Urinary bladder (tissue), 4 donors: Measurements from ENCODE around the gene ADAMTS17. TPM values are rescaled to one million over a fixed set of nuclear protein-coding genes. Genes with fewer than 3 reads are reported as not detected.

Experiments used
- DNase-seq: peaks from one replicate; pipeline ENCODE4 v3.0.0-alpha.2; 2015; ENCODE audit errors: extremely low spot score
- H3K27ac ChIP-seq: one replicate; pipeline ENCODE4 v1.5.1; 2013; ENCODE audit warnings: low read depth, mild to moderate bottlenecking, moderate library complexity
- H3K36me3 ChIP-seq: one replicate; pipeline ENCODE4 v1.6.1; 2013; ENCODE audit warnings: mild to moderate bottlenecking, moderate library complexity; ENCODE audit not compliant: insufficient read depth
- H3K4me1 ChIP-seq: one replicate; pipeline ENCODE4 v1.6.1; 2013; ENCODE audit warnings: mild to moderate bottlenecking, moderate library complexity; ENCODE audit not compliant: insufficient read depth
- H3K4me3 ChIP-seq: one replicate; pipeline ENCODE4 v1.5.1; 2013; ENCODE audit warnings: low read depth, low read length
- WGBS: extraction: QIAGEN DNeasy Blood & Tissue Kit; methylation state at CpG from one replicate; pipeline ENCODE4 v1.1.7; 2013; 5-methylcytosine and 5-hydroxymethylcytosine counted together
- polyA plus RNA-seq: library from polyadenylated mRNA; stranded (reverse); fragments of 200-250 nt; gene quantifications from one replicate; pipeline ENCODE4 v1.2.3, GENCODE V29; 2013
- total RNA-seq: library from RNA; depleted of rRNA; stranded (reverse); fragments of >200 nt; gene quantifications from one replicate; pipeline ENCODE4 v1.2.3, GENCODE V29; 2014
- donor health status: healthy with polysubstance abuse.
- donor health status: healthy.

The ADAMTS17 gene
- total and polyA plus RNA-seq, 2 donors: 2.8 to 10.7 TPM

DNA sequence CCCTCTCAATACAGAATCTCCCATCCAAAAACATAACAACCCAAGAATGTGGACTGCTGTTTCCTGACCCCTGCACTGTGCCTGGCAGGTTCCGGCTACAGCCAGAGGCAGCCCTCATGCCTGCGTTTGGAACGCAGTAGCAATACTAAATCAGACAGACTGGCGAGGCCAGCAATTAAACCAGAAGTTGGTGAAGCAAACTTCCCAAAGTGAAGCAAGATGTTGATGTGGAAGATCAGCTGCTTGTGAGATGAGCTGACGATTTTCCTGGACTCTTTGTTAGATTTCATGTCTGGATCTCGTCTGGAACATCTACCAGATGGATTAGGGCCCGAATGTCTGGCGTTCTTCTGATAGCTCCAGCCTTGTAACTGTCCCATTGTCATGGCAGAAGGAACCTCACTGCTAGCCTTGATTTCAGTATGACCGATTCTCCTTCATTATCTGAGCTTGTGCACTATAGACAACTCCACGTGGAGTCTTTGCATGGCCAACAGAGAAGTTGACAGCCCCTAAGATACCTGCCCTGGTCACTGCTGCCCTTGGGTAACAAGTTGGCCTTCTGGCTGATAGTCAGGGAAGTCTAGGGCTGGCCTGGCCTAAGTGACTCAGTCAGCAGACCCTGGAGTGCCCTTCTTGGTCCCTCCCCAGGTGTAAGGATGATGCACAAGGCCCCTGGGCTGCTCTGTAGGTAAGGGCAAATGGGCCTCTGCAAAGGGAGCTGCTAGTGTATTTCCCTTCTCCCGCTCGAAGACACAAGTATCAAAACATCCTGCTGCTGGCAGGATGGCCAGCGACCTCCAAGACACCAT is 126.5 kb downstream of the ADAMTS17 start:
- no peak for DNase-seq
- no peaks in the 10 kb centered on the region for H3K4me1 ChIP-seq
- no peak overlapping the region for H3K27ac ChIP-seq
- no peaks in the 10 kb centered on the region for H3K36me3 ChIP-seq
- WGBS: 73% methylated on average over 13 of the region's 13 CpGs
- no peak overlapping the region for H3K4me3 ChIP-seq

DNA sequence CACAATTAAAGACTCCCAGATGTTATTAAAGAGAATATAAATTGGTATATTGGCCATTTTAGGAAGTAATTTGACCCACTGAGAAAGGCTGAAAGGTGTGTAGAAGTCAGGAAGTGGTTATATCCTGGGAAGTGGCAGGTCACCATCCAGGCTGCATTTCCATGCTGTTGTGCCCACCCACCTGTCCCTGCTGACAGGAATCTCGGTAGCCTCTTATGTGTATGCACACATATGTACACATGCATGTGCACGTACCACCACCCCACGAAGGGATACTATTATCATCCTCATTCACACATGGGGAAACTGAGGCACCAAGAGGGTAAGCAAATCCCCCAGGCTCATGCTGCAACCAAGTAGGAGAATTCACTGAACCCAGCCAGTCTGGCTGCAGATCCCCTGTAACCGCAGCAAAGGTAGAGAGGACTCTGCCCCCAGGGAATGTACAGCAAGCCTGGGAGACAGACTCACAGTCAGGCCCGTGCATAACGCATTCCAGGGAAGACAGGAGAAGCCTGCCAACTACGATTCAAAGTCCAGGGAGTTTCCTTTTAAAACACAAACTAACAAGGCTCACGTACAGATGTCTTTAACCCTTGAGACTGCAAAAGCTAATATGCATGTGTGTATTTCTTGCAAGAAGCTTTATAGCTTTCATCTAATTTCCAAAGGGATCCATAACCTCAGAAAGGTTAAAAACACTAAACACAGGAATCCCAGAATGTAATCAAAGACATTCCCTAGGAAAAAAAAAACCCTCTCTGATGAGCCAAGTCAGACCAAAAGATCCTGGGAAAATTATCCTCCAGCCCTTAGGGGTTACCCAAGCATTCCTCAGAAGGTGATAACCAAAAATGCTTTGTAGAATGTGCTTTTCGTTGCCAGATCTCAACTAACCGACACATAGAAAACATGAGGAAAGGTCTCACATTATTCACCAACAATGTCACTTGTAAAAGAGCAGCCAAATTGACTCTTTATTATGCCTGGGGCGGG is 129.6 kb downstream of the ADAMTS17 start:
- Histone ChIP-seq H3K36me3 (no peaks in the 10 kb centered on the region), H3K27ac (no peak overlapping the region), H3K4me1 (no peaks in the 10 kb centered on the region), H3K4me3 (no peak overlapping the region)
- WGBS: 39% methylated on average over 11 of the region's 11 CpGs
- no peak for DNase-seq

DNA sequence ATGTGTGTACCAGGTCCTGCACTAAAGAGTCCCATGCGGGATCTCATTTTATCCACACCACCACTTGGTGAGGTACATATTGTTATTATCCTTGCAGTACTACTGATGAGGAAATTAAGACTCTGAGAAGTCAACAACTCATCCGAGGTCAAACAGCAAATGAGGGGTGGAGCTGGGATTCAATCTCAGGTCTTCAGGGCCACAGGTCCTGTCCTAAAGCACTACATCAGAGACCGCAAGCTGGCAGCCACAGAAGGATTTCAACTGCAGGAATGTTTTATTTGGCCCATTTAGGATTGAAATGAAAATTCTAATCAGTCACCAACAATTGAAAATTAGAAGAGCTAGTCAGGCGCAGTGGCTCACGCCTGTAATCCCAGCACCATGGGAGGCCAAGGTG is 131.4 kb downstream of the ADAMTS17 start:
- no peaks in the 10 kb centered on the region for H3K36me3 ChIP-seq
- H3K27ac ChIP-seq: no peak overlapping the region
- no peak for DNase-seq
- 93% methylated on average over 5 of the region's 5 CpGs for WGBS
- no peak overlapping the region for H3K4me3 ChIP-seq
- H3K4me1 ChIP-seq: no peaks in the 10 kb centered on the region

DNA sequence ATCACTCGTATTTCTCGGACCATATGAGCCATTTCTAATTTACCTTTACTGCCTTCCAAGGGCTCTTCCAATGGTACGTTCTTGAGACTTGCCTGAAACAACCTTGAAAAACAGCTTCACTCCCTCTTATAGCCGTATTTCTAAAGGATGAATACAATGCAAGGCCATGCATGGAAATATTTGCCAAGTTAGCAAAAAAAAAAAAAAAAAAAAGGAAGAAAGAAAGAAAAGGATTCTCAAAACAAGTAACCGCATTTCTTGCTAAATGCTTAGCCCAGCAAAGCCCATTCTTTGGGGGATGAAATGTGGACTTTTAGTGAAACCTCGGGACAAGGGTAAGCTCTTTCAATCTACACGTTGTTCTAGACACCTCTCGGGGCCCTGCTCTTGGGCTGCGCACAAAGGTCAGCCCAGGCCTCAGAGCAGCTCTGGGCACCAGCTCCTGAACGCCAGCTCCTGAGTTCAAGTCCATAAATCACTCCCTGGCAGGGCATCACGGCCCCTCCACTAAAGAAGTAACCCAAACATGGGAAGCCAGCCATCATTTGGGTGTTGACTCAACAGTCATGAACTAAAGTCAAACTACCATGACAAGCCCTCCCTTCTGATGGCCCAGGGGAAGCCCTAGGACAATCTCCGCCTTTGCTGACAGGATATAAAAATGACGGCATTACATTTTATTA is 132.7 kb downstream of the ADAMTS17 start:
- DNase-seq: no peak
- 81% methylated on average over 13 of the region's 13 CpGs for WGBS
- Histone ChIP-seq H3K4me3 (no peak overlapping the region), H3K27ac (no peak overlapping the region), H3K36me3 (no peaks in the 10 kb centered on the region), H3K4me1 (no peaks in the 10 kb centered on the region)

DNA sequence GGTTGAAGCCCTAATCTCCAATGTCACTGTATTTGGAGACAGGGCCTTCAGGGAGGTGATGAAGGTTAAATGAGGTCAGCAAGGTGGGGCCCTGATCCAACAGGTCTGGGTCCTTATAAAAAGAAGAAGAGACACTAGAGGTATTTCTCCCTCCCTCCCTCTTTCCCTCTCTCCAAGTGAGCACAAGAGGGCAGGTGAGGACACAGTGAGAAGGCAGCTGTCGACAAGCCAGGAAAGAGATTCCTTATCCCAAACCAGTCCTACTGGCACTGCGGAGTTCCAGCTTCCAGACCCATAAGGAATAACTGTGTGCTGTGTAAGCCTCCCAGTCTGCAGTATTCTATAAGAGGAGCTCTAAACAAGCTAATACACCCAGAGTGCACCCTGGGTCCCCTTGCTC is 134.7 kb downstream of the ADAMTS17 start:
- Histone ChIP-seq H3K27ac (no peak overlapping the region), H3K4me1 (no peaks in the 10 kb centered on the region), H3K4me3 (no peak overlapping the region), H3K36me3 (no peaks in the 10 kb centered on the region)
- 37% methylated on average over 2 of the region's 2 CpGs for WGBS
- DNase-seq: no peak

DNA sequence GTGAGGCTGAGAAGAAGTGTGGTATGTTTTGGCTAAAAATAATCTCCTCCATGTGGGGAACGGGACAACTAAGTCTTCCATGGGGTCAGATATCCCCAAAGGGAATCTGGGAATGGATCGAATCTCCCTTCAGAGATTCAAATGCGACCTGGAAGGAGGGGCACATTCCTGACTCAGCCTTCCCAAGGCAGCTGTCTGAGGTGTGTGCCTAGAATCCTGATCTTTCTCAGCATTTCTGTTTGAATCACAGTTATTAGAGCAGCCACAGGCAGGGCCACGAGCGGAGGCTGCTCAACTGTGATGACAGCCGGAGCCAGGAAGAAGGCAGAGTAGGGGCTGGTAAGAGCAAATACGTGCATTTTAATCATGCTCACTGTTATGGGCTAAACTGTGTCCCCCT is 135.1 kb downstream of the ADAMTS17 start:
- 49% methylated on average over 7 of the region's 7 CpGs for WGBS
- no peaks in the 10 kb centered on the region for H3K36me3 ChIP-seq
- no peak overlapping the region for H3K27ac ChIP-seq
- H3K4me3 ChIP-seq: no peak overlapping the region
- no peak for DNase-seq
- H3K4me1 ChIP-seq: no peaks in the 10 kb centered on the region

DNA sequence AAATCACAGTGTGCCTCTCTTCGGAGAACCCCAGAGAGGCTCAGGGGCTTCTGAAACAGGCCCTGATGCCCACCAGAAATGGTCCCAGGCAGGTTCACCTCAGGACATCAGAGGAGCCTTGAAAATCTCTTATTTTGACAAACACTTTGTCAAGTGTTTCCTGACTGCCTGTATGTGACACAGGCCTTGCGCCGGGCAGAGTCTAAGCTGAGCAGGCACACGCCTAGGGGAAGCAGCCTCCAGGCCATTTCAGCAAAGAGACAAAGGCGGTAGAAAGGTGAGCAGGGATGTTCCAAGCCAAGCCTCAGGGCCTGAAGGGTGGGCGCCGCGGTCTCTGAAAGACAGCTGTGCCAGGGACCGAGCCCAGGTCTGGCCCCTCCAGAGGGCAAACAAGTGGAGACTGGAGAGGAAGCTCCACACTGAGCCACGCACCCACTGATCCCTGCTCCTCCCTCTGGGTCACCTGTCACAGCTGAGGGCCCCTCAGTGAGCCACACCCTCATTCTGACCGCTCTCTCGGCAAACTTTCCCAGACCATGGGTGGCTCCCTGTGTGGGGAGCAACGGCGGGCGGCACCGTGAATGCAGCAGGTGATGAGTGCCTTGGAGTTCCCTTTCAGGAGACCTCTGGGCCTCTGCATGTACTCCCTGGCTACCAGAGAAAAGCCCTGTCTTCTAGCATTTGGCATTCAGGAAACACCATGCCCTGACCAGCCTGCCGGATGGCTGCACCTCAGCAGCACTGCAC is 136.1 kb downstream of the ADAMTS17 start:
- DNase-seq: no peak
- Histone ChIP-seq H3K4me3 (no peak overlapping the region), H3K27ac (no peak overlapping the region), H3K4me1 (no peaks in the 10 kb centered on the region), H3K36me3 (no peaks in the 10 kb centered on the region)
- 78% methylated on average over 17 of the region's 17 CpGs for WGBS

DNA sequence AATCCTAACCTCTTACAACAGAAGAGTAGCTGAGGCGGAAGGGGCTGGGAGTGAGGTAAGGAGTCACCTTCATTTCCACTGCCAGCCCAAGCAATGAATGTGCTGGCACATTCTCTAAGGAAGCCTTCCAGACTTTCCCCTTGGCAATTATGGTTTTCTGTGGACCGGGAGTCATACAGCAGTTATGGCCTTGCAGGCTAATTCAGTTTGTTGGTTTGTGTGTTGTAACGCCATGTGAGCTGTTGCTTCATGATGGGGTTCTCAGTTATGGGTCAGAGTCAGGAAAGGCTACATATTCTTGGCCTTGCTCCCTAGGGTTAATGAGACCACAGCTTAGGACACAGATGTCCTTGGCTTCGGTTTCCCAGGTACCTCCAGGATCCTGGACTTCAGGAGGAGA is 137.0 kb downstream of the ADAMTS17 start:
- 95% methylated on average over 4 of the region's 4 CpGs for WGBS
- no peak overlapping the region for H3K4me3 ChIP-seq
- DNase-seq: no peak
- H3K27ac ChIP-seq: no peak overlapping the region
- no peaks in the 10 kb centered on the region for H3K4me1 ChIP-seq
- H3K36me3 ChIP-seq: no peaks in the 10 kb centered on the region

DNA sequence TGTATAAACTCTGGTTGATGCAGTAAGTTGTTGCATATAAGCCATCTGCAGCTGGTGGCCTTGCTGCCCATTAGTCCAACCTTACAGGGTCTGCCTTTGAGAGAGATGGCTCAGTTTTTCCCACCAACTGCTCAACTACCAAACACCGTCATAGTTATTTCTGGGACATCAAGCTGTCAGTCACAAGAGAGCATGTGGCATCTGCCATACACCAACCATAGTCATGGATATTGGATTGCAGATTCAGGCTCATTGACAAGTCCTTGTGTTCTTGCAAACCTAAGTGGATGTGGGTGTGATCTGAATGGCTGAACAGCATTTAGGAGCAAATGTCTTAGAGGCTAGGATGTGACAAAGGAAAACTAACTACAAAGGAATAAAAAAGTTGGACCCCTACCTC is 137.6 kb downstream of the ADAMTS17 start:
- Histone ChIP-seq H3K4me1 (no peaks in the 10 kb centered on the region), H3K27ac (no peak overlapping the region), H3K36me3 (no peaks in the 10 kb centered on the region), H3K4me3 (no peak overlapping the region)
- 100% methylated on average over 1 of the region's 1 CpG for WGBS
- no peak for DNase-seq

DNA sequence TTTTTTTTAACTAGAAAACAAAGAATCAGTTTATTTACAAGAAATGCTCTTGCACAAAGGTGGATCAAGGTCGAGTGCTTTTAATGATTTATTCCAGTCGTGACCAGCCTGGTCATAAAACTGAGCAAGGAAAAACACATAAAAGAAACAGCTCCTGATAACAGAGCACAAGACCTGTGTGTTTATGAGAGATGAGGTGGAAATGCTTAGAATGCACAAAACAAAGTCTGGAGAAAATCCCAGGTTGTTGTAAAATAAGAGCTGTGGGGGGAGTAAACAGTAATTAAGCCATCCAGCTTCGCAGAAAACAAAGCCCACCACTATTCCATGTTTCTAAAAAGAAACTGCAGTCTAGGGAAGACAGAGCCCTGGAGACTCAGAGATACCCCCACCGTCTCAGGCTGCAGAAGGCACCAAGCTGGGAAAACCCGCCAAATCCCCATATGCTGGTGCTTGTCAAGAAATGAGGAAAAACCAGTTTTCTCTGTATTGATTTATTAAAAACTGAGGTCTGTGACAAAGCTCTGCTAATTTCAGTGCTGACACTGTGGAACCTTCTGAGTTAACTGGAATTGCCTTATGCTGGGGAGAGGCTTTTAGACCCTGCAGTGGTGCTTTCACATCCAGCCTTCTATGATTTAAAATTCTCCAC is 139.3 kb downstream of the ADAMTS17 start:
- Histone ChIP-seq H3K4me1 (no peaks in the 10 kb centered on the region), H3K4me3 (no peak overlapping the region), H3K27ac (no peak overlapping the region), H3K36me3 (no peaks in the 10 kb centered on the region)
- peak; percentile 59 for DNase-seq
- WGBS: 58% methylated on average over 5 of the region's 5 CpGs

DNA sequence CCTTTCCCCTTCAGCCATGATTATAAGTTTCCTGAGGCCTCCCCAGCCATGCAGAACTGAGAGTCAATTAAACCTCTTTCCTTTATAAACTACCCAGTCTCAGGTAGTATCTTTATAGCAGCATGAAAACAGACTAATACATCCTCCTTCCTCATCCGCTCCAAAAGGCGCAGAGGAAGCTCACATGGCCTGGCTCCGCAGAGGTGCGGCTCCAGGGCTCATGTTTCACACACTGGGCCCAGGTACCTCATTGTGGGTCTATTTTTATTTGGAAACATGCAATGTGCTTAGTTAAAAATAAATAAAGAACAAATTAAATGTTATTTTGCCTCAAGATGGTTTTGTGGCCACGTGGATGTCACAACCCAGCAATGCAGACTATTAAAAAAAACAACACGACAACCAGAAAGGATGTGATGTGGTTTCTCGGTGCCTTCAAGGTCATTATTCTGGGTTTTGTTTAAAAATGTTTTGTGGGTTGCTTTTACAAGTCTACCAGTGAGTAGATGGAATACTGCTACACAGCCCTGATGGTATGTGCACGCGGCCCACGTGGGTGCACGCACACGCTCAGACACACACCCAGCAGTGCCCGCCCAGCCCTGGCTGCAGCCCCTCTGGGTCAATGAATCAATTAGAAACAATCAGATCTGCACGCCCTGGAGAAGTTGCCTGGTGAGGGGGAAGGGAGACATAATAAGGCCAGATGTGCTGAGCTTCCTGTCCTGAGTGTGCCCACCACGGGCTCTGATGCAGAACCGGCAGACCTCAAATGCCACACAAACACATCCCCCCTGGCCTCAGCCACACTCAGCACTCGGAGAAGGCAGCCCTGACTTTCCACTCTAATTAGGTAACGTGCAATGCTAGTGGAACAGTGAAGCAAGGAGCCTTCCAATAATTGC is 140.1 kb downstream of the ADAMTS17 start:
- no peak overlapping the region for H3K27ac ChIP-seq
- WGBS: 58% methylated on average over 18 of the region's 18 CpGs
- DNase-seq: no peak

More for the DNA sequence above, 140.1 kb downstream of the ADAMTS17 start:
- no peak overlapping the region for H3K4me3 ChIP-seq
- H3K4me1 ChIP-seq: no peaks in the 10 kb centered on the region
- H3K36me3 ChIP-seq: no peaks in the 10 kb centered on the region
